Smooth muscle cell of trachea (primary cell): Measurements from ENCODE around the gene C2orf74. TPM values are rescaled to one million over a fixed set of nuclear protein-coding genes. Genes with fewer than 3 reads are reported as not detected.

Experiments
- total RNA-seq: library from RNA; depleted of rRNA; stranded (reverse); fragments of >200 nt; gene quantifications from 2 replicates; pipeline ENCODE4 v1.2.1, GENCODE V29; 2014

C2orf74 gene
- 6.5 and 8.9 TPM in 2 replicates for total RNA-seq

GRCh38 chr2:61161888-61162287 lies at the start of gene C2orf74:
Gene C2orf74, plus strand, starts transcription at chr2:61162188. Its CDS starts 327 bp downstream, at chr2:61162515.

Other genes with a start within 250 kb of the C2orf74 start
- 26.0 and 32.4 TPM in 2 replicates for gene PEX13, start 144.5 kb upstream of the C2orf74 start, total RNA-seq
- gene PUS10, start 143.9 kb upstream of the C2orf74 start, total RNA-seq: 9.6 and 12.4 TPM in 2 replicates
- gene SANBR, start 96.3 kb upstream of the C2orf74 start, total RNA-seq: 11.2 and 13.4 TPM in 2 replicates